Neural cell (in vitro differentiated cells): ENCODE measurements around the gene AGBL4.

Experiments
- CTCF ChIP-seq: fragments of 450-650 bp; IDR thresholded peaks from 2 replicates; pipeline ENCODE4 v1.5.1; 2014; ENCODE audit warnings: antibody characterized with exemption, mild to moderate bottlenecking, moderate library complexity; ENCODE audit not compliant: poor library complexity, severe bottlenecking
- RAD21 ChIP-seq: fragments of 450-650 bp; conservative IDR thresholded peaks from 2 replicates; pipeline ENCODE4 v1.6.1; 2014; ENCODE audit warnings: antibody characterized with exemption, mild to moderate bottlenecking, moderate library complexity
- SMC3 ChIP-seq: fragments of 450-650 bp; conservative IDR thresholded peaks from 2 replicates; pipeline ENCODE4 v1.6.1; 2014; ENCODE audit warnings: antibody characterized with exemption, mild to moderate bottlenecking, moderate library complexity; ENCODE audit not compliant: poor library complexity

- TF ChIP-seq RAD21 (no peak), CTCF (no peak), SMC3 (no peak)
These were observed 857.7 kb downstream of the AGBL4 start for GRCh38 chr1:49166031-49166430.
